SK-N-SH treated with all-trans-retinoic acid at 6 μM for 48 hours (cell line): ENCODE results near the gene DPP7.
"Not testable (repeated sequence)": the region's sequence is repeated elsewhere in the genome, so short reads cannot be mapped to it uniquely, and the experiment has no call there.

ENCODE experiments used
- ATAC-seq: fragments of 200-7000 bp; cut with Tn5 transposase; 3 replicates; pipeline ENCODE4 v1.9.1; 2020; ENCODE audit warnings: mild to moderate bottlenecking, moderate library complexity
- ARNTL ChIP-seq: fragments of 450-650 bp; formaldehyde crosslinking; IDR thresholded peaks from 2 replicates; pipeline ENCODE4 v1.5.0; 2020; ENCODE audit warnings: low read depth, mild to moderate bottlenecking, moderate library complexity, borderline replicate concordance
- CSDC2 ChIP-seq: fragments of 250-450 bp; sonication (Bioruptor Pico); IDR thresholded peaks from 2 replicates; pipeline ENCODE4 v1.5.0; 2020; ENCODE audit warnings: mild to moderate bottlenecking, moderate library complexity
- ESRRG ChIP-seq: fragments of 250-450 bp; sonication (Bioruptor Pico); IDR thresholded peaks from 2 replicates; pipeline ENCODE4 v1.6.1; 2021; ENCODE audit warnings: mild to moderate bottlenecking
- GLIS3 ChIP-seq: fragments of 250-450 bp; sonication (Bioruptor Pico); IDR thresholded peaks from 2 replicates; pipeline ENCODE4 v1.5.0; 2020; ENCODE audit warnings: mild to moderate bottlenecking, moderate library complexity
- ISL1 ChIP-seq: fragments of 250-450 bp; sonication (Bioruptor Pico); IDR thresholded peaks from 2 replicates; pipeline ENCODE4 v2.1.2; 2022; ENCODE audit warnings: mild to moderate bottlenecking, moderate library complexity
- OSR1 ChIP-seq: fragments of 250-450 bp; sonication (Bioruptor Pico); IDR thresholded peaks from 2 replicates; pipeline ENCODE4 v1.8.0; 2022; ENCODE audit warnings: moderate library complexity, mild to moderate bottlenecking, inconsistent platforms
- PPARA ChIP-seq: fragments of 250-450 bp; sonication (Bioruptor Pico); IDR thresholded peaks from 2 replicates; pipeline ENCODE4 v1.5.0; 2020; ENCODE audit warnings: mild to moderate bottlenecking, borderline replicate concordance
- RARB ChIP-seq: fragments of 250-450 bp; sonication (Bioruptor Pico); IDR thresholded peaks from 2 replicates; pipeline ENCODE4 v1.8.0; 2021; ENCODE audit warnings: mild to moderate bottlenecking, moderate library complexity
- SNAI2 ChIP-seq: fragments of 250-450 bp; sonication (Bioruptor Pico); IDR thresholded peaks from 2 replicates; pipeline ENCODE4 v1.5.0; 2020; ENCODE audit warnings: mild to moderate bottlenecking, moderate library complexity
- TCF4 ChIP-seq: fragments of 250-450 bp; sonication (Bioruptor Pico); IDR thresholded peaks from 2 replicates; pipeline ENCODE4 v1.8.0; 2021; ENCODE audit warnings: mild to moderate bottlenecking, moderate library complexity, borderline replicate concordance
- TOX ChIP-seq: fragments of 250-450 bp; sonication (Bioruptor Pico); IDR thresholded peaks from 2 replicates; pipeline ENCODE4 v1.8.0; 2021; ENCODE audit warnings: mild to moderate bottlenecking, moderate library complexity, borderline replicate concordance
- ZC3H10 ChIP-seq: fragments of 250-450 bp; sonication (Bioruptor Pico); IDR thresholded peaks from 2 replicates; pipeline ENCODE4 v1.5.1; 2021; ENCODE audit warnings: mild to moderate bottlenecking, moderate library complexity
- ZFP3 ChIP-seq: fragments of 250-450 bp; sonication (Bioruptor Pico); IDR thresholded peaks from 2 replicates; pipeline ENCODE4 v1.5.0; 2020; ENCODE audit warnings: mild to moderate bottlenecking, moderate library complexity
- ZFP30 ChIP-seq: fragments of 450-650 bp; formaldehyde crosslinking; IDR thresholded peaks from 2 replicates; pipeline ENCODE4 v1.5.0; 2022; ENCODE audit warnings: mild to moderate bottlenecking, moderate library complexity
- ZNF565 ChIP-seq: fragments of 450-650 bp; formaldehyde crosslinking; conservative IDR thresholded peaks from 2 replicates; pipeline ENCODE4 v1.5.0; 2020; ENCODE audit warnings: low read depth, mild to moderate bottlenecking, moderate library complexity
- ZNF70 ChIP-seq: fragments of 450-650 bp; formaldehyde crosslinking; IDR thresholded peaks from 2 replicates; pipeline ENCODE4 v1.5.0; 2020; ENCODE audit warnings: mild to moderate bottlenecking, moderate library complexity
- ZNF8 ChIP-seq: fragments of 450-650 bp; formaldehyde crosslinking; IDR thresholded peaks from 2 replicates; pipeline ENCODE4 v1.5.0; 2020; ENCODE audit warnings: mild to moderate bottlenecking, moderate library complexity
- TF ChIP-seq, protein P1 (sequence below): fragments of 250-450 bp; sonication (Bioruptor Pico); IDR thresholded peaks from 2 replicates; pipeline ENCODE4 v1.5.1; 2021; ENCODE audit warnings: mild to moderate bottlenecking, moderate library complexity
- TF ChIP-seq, protein P2 (sequence below): fragments of 250-450 bp; sonication (Bioruptor Pico); IDR thresholded peaks from 2 replicates; pipeline ENCODE4 v1.8.0; 2020; ENCODE audit warnings: mild to moderate bottlenecking, moderate library complexity, borderline replicate concordance
- TF ChIP-seq, protein P3 (sequence below): fragments of 250-450 bp; sonication (Bioruptor Pico); IDR thresholded peaks from 2 replicates; pipeline ENCODE4 v1.5.0; 2020; ENCODE audit warnings: mild to moderate bottlenecking, moderate library complexity
- TF ChIP-seq, protein P4 (sequence below): fragments of 250-450 bp; sonication (Bioruptor Pico); IDR thresholded peaks from 2 replicates; pipeline ENCODE4 v1.5.1; 2020; ENCODE audit warnings: low read depth, mild to moderate bottlenecking, moderate library complexity

DPP7 gene

DNA sequence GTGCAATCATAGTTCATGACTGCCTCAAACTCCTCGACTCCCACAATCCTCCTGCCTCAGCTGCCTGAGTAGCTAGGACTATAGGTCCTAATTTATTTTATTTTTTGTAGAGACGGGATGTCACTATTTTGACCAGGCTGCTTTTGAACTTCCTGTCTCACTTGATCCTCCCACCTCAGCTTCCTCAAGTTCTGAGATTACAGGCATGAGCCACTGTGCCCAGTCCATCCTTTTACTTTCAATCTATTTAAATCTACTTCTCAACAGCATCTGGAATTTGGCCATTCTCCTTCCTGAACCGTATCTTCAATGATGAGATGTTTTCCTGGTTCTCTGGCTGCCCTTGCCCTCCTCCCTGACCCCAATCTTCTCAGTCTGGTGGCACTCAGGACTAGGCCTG lies 12.3 kb upstream of the DPP7 start:
- no peak for ATAC-seq
- no peak for TF ChIP-seq ZC3H10
- no peak for TF ChIP-seq SNAI2 (CRISPR knock-in tag)
- TF ChIP-seq ZNF8 (CRISPR knock-in tag): no peak
- TF ChIP-seq GLIS3 (CRISPR knock-in tag): no peak
- TF ChIP-seq ZFP3: no peak

DNA sequence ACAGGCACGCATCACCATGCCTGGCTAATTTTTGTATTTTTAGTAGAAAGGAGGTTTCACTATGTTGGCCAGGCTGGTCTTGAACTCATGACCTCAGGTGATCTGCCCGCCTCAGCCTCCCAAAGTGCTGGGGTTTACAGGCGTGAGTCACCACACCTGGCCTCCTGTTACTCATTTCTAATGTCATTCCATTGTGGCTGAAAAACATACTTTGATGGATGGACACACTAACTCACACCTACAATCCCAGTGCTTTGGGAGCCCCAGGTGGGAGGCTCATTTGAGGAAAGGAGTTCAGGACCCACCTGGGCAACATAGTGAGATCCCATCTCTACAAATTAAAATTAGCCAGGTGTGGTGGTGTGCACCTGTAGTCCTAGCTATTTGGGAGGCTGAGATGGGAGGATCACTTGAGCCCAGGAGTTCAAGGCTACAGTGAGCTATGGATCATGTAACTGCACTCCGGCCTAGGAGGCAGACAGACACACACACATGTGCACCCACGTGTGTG lies 9.5 kb upstream of the DPP7 start:
- ATAC-seq: not testable (repeated sequence)

DNA sequence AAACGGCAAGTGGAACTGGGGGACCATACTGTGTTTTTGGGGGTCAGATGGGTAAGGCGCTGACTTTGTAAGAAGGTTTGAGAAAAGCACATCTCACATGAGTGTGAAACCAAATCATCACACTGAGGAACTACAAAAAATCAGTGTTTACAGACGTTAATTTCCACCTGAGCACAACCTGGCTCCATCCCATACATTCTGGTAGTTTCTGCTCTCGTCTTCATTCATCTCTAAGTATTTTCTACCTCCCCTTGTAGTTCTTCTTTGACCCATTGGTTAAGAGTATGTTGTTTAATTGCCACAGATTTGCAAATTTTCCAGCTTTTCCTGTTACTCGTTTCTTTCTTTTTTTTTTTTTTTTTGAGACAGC lies 8.9 kb upstream of the DPP7 start:
- no peak for ATAC-seq
- TF ChIP-seq ZFP3: no peak
- no peak for TF ChIP-seq ZNF565 (CRISPR knock-in tag)
- TF ChIP-seq, protein P1, sequence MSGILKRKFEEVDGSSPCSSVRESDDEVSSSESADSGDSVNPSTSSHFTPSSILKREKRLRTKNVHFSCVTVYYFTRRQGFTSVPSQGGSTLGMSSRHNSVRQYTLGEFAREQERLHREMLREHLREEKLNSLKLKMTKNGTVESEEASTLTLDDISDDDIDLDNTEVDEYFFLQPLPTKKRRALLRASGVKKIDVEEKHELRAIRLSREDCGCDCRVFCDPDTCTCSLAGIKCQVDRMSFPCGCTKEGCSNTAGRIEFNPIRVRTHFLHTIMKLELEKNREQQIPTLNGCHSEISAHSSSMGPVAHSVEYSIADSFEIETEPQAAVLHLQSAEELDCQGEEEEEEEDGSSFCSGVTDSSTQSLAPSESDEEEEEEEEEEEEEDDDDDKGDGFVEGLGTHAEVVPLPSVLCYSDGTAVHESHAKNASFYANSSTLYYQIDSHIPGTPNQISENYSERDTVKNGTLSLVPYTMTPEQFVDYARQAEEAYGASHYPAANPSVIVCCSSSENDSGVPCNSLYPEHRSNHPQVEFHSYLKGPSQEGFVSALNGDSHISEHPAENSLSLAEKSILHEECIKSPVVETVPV (CRISPR knock-in tag): no peak
- TF ChIP-seq ZNF8 (CRISPR knock-in tag): no peak
- TF ChIP-seq, protein P2, sequence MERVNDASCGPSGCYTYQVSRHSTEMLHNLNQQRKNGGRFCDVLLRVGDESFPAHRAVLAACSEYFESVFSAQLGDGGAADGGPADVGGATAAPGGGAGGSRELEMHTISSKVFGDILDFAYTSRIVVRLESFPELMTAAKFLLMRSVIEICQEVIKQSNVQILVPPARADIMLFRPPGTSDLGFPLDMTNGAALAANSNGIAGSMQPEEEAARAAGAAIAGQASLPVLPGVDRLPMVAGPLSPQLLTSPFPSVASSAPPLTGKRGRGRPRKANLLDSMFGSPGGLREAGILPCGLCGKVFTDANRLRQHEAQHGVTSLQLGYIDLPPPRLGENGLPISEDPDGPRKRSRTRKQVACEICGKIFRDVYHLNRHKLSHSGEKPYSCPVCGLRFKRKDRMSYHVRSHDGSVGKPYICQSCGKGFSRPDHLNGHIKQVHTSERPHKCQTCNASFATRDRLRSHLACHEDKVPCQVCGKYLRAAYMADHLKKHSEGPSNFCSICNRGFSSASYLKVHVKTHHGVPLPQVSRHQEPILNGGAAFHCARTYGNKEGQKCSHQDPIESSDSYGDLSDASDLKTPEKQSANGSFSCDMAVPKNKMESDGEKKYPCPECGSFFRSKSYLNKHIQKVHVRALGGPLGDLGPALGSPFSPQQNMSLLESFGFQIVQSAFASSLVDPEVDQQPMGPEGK (CRISPR knock-in tag): no peak
- TF ChIP-seq, protein P3, sequence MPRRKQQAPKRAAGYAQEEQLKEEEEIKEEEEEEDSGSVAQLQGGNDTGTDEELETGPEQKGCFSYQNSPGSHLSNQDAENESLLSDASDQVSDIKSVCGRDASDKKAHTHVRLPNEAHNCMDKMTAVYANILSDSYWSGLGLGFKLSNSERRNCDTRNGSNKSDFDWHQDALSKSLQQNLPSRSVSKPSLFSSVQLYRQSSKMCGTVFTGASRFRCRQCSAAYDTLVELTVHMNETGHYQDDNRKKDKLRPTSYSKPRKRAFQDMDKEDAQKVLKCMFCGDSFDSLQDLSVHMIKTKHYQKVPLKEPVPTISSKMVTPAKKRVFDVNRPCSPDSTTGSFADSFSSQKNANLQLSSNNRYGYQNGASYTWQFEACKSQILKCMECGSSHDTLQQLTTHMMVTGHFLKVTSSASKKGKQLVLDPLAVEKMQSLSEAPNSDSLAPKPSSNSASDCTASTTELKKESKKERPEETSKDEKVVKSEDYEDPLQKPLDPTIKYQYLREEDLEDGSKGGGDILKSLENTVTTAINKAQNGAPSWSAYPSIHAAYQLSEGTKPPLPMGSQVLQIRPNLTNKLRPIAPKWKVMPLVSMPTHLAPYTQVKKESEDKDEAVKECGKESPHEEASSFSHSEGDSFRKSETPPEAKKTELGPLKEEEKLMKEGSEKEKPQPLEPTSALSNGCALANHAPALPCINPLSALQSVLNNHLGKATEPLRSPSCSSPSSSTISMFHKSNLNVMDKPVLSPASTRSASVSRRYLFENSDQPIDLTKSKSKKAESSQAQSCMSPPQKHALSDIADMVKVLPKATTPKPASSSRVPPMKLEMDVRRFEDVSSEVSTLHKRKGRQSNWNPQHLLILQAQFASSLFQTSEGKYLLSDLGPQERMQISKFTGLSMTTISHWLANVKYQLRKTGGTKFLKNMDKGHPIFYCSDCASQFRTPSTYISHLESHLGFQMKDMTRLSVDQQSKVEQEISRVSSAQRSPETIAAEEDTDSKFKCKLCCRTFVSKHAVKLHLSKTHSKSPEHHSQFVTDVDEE (CRISPR knock-in tag): no peak
- TF ChIP-seq TOX: no peak
- TF ChIP-seq OSR1 (CRISPR knock-in tag): no peak
- no peak for TF ChIP-seq ISL1 (CRISPR knock-in tag)
- TF ChIP-seq ARNTL (CRISPR knock-in tag): no peak
- TF ChIP-seq ZNF70: no peak
- TF ChIP-seq, protein P4, sequence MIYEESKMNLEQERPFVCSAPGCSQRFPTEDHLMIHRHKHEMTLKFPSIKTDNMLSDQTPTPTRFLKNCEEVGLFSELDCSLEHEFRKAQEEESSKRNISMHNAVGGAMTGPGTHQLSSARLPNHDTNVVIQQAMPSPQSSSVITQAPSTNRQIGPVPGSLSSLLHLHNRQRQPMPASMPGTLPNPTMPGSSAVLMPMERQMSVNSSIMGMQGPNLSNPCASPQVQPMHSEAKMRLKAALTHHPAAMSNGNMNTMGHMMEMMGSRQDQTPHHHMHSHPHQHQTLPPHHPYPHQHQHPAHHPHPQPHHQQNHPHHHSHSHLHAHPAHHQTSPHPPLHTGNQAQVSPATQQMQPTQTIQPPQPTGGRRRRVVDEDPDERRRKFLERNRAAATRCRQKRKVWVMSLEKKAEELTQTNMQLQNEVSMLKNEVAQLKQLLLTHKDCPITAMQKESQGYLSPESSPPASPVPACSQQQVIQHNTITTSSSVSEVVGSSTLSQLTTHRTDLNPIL: no peak
- no peak for TF ChIP-seq SNAI2 (CRISPR knock-in tag)
- TF ChIP-seq ZC3H10: no peak
- no peak for TF ChIP-seq RARB
- no peak for TF ChIP-seq CSDC2
- TF ChIP-seq TCF4 (CRISPR knock-in tag): no peak
- no peak for TF ChIP-seq ZFP30
- no peak for TF ChIP-seq ESRRG
- no peak for TF ChIP-seq PPARA (CRISPR knock-in tag)
- TF ChIP-seq, all 23 proteins: peak for 0

DNA sequence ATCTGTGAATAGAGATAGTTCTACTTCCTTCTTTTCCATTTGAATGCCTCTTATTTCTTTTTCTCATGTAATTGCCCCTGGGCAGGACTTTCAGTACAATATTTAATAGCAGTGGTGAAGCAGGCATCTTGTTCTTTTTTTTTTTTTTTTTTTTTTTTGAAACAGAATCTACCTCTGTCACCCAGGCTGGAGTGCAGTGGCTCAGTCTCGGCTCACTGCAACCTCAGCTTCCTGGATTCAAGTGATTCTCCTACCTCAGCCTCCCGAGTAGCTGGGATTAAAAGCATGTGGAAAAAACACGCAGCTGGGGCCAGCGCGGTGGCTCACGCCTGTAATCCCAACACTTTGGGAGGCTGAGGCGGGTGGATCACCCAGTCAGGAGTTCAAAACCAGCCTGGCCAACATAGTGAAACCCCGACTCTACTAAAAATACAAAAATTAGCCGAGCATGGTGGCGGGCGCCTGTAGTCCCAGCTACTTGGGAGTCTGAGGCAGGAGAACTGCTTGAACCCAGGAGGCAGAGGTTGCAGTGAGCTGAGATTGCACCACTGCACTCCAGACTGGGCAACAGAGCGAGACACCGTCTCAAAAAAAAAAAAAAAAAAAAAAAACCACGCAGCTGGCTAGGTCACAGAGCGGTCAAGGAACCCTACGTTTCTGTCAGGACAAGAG lies 8.4 kb upstream of the DPP7 start:
- not testable (repeated sequence) for ATAC-seq

DNA sequence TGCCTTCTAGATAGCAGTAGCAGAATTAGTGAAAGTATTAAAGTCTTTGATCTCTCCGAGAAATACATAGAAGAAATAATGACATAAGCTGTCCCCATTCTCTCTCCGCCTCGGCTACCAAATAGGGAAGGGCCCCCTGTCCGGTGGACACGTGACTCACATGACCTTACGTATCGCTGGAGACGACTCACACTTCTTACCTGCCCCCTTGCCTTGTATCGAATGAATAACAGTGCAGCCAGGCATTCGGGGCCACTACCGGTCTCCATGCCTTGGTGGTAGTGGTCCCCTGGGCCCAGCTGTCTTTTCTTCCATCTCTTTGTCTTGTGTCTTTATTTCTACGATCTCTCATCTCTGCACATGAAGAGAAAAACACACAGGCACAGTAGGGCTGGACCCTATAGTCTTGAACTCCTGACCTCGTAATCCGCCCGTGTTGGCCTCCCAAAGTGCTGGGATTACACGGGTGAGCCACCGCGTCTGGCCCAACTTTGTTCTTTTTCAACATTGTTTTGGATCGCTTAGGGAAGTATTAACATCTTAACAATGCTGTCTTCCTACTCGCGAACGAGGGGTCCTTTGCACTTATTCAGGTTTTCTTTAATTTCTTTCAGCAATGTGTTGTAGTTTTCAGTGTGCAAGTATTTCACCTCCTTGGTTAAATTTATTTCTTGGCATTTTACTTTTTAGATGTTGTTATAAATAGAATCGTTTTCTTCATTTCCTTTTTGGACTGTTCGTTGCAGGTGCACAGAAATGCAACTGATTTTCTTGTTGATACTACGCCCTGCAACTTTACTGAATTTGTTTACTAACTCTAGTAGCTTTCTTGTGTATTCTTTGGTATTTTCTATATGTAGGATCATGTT lies 7.6 kb upstream of the DPP7 start:
- not testable (repeated sequence) for ATAC-seq

DNA sequence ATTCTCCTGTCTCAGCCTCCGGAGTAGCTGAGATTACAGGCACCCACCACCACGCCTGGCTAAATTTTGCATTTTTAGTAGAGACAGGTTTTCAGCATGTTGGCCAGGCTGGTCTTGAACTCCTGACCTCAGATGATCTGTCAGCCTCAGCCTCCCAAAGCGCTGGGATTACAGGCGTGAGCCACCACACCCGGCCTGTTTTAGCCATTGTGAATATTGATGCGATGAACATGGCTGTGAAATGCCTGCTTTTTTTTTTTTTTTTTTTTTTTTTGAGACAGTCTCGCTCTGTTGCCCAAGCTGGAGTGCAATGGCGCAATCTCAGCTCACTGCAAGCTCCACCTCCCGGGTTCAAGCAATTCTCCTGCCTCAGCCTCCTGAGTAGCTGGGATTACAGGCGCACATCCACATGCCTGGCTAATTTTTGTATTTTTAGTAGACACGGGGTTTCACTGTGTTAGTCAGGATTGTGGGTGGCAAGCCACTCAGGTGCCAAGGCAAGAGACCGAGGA lies 3.6 kb upstream of the DPP7 start:
- not testable (repeated sequence) for ATAC-seq
